NCI-H2081 (cell line): ENCODE results near the gene GPRIN2.

Experiments used
- DNase-seq, 2 experiments: peaks; one replicate each; lab custom pipeline; 2025; lab: John Stamatoyannopoulos, UW

GPRIN2 gene

DNA sequence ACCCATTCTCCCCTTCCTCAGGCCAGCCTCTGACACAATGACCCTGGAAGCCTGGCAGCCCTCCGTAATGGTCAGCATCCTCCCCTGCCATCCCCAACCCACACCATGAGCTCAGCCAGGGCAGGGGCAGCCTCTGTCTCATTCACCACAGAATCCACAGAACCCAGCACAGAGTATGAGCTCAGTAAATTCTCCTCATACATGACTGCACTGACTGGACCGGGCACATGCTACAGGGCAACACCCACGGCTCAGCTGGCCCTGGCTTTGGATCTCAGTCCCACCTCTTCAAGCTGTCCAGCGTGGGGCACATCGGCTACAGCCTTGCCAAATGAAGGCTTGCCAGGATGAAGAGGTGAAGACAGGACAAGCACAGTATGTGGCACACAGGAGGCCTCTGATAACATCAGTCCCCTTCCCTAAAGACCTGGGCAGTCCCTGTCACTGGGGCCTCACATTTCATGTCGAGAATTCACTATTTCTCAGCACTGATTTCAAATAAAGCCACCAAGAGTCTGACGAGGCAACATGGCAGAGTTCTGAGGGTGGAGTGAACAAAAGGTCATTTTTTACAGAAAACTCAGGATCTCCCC, 7.9 kb downstream of the GPRIN2 start:
- DNase-seq = no peak

DNA sequence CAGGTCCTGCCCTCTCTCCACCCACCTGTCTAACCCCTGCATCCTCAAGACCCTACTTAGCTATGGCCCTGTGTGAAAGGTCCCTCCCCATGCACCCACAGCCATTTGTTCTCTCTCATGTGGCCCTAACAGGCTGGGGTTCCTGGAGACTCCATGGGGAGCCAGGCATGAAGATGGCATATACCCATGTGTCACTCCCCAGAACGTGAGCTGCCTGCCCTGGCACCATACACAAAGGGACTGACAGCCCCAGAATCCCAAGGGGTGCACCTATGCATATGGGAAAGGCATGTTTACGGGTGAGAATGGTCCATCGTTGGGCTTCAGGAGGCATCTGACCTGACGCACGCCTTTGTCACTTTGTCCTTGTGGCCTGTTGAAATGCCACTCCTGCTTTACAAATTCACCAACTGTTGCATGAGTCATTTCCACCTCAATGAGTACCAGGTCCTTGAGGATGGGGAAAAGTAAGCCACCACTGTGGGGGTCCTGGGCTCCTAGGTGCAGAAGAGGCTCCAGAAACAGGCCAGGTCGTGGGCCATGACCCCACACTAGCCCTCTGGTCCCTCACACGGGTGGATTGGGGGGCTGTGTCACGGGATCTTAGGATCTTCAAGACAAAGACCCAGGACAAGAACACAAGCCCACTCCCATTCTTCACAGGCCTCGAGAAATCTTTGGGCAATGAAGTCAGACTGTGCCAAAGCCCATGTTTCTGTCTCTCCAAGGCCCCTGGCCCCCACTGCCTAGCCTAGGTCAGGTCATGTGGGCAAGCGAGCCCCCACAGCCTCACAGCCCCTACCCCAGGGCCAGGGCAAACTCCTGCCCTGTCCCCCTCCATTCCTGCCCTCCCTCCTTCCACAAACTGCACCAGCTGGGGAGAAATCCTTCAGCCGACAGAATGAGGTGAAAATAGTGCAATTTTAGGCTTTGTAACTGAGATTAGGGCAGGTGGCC, 8.6 kb downstream of the GPRIN2 start:
- no peak for DNase-seq

DNA sequence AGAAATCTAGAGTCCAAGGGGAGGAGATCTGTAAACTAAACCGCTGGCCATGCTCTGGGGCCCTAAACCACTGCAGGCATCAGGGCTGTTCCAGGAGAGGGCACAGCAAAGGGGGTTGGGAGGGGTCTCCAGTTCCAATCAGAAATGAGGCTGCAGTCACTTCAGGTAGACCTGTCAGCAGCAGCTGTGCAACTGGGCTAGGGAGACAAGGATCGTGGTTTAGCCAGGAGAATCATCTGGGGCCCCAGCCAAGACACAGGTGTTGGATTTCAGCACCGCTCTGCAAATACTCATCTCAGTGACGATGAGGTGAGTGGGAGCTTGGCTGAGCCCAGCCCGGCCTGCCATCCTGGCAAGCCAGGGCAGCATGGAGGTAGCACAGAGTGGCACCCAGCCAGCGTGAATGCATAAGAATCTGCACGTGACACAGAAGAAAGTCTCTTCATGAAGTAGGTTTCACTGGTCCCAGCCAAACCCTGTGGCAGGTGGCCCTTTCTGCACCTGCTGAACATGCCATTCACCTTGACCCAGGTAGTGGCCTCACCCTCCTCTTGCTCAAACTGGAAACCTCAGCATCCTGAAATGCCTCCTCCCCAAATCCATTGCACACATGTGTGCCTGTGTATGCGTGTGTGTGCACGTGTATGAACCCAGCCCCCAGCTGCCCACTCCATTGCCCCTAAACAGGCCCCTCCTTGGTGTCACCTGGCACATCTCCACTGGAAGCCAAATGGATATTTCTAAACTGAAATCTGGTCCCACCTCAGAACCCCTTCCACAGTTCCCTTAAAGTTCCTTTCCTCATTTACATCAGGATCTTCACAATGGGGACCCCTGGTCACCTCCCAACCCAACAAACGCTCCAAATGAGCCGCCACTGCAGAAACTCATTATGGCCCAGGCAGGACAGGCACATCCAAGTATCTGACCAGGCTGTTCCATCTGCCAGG, 9.6 kb downstream of the GPRIN2 start:
- no peak for DNase-seq

DNA sequence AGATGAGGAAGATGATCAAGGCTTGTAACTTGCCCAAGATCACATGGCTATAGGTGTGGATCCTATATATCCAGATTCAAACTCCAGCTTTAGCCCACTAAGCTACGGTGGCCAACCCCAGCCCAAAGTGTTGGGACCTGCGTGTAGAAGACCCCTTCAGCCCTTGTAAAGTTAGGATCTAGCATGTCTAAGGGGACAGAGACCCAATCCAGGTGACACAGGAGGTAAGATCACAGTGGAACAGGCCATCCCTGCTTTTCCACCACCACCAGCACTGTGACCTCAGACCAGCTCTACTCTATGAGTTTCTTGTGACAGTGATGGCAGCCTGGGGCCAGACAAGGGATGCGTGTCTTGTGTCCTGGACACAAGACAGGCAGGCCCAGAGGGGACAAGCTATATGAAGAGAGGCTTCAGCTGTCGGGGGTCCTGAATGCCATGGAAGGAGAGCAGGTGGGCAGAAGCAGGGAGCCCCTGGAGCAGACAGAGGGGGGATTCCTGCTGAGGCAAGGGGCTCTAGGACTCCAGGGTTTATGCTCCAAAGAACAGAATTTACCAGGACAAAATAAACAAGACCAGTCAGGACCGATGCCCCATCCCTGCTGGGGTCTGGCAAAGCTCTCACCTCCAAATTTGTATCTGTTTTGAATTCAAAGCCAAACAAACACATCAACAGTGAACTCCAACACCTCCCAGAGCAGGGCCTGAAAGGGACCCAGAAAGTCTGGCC, 10.4 kb downstream of the GPRIN2 start:
- DNase-seq = no peak

DNA sequence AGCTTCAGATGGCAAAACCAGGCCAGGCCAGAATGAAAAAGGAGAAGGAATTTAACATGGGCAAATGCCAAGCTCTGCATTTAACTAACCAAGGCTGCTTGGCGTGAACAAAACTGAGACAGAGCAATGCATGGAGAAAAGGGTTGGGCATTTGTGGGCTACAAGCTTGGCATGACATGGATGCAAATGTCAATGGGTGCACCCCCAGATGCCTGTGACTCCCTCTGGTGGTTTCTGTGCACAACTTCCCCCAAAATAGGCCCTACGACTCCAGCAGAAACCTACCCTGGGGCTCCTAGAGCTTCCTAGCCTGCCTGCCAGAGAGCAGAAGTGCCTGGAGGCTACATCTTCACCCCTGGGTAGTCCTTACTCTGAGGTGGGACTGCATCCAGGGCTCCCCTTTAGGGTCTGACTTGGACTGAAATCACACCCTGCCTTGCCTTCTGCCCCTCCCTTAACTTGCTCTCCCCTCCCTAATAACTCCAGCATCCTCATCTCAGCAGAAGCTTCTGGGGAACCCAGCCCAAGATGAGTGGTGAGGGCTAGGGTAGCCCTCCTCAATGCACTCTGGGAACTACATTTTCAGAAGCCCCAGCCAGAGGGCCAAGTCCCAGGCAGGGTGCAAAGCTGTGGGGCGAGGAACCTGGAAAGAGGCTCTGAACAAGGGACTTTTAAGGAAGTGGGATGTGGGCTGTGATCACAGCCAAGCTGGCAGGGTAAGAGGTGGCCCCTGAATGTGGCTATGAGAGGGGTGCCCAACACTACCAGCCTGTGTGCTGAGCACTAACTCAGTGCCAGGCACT, 11.3 kb downstream of the GPRIN2 start:
- no peak for DNase-seq

DNA sequence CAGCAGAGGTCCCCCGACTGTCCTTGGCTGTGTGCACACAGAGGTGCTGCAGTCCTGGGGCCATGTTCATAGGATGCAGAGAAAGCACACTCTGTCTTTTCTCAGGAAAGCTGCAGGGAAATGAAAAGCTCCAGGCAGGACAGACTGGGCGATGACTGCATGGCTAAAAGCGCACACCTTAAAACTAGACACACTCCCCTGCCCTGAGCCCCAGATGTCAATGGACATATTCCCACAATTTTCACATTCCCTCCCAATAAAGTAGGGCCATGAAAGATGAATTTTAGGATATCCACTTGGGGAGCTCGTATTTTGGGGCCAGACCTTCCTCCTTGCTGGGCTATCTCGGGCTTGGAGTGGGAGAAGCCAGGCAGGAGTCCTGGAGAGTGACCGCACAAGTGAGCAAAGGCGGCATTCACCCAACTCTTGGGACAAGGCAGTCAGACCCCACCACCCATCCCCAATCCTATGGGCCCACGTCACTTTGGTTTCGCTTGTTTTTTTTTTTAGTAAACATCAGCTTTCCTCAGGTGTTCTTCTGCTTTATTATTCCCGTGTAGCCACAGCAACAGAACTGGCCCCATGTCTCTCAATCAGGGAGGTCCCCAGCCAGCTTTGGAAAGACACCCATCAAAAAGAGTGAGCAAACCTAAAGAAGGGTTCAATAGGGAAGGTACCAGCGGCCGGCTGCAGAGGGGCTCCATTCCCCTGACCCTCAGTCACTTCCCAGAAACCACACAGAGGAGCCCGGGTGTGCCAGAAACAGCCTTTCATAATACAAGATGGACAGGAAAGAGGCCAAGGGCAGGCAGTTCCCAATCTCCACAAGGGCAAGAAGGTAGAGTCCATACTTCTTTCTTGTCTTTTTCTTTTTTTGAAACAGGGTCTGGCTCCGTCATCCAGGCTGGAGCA, 12.7 kb downstream of the GPRIN2 start:
- DNase-seq = no peak

DNA sequence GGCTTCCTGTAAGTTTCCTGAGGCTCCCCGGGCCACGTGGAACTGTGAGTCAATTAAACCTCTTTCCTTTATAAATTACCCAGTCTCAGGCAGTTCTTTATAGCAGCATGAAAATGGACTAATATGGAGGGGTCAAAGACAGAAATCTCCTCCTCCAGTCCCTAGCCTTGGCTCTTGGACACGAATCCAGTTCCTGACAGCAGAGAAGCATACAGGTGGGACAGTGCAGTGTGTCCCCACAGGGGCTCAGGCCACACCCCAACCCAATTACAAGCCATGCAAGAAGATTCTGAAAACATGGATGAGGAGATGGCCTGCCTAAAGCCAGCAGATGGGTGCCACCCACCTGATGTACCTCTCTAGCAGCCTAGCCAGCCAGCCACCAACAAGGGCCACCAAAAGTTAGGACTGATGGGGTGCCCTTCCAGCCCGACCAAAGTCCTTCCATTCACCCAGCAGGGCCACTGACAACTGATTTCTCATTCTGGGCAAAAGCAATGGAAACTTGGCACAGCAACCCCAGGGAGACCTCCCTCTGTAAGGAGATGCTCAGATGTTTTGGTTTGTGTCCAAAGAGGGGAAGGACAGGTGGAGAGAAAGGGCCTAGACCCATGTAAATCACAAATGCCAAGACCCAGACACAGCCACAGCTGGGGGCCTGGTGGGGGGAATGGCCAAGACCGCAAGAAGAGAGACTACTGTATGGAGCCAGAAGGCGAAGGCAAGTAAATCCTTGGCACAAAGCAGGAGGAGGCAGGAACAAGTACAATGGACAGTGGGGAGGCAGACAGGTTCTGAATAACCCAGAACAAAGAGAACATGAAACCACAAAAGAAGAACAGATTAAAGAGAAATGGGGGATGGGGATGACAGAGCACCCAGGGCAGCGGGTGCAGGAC, 13.6 kb downstream of the GPRIN2 start:
- no peak for DNase-seq

DNA sequence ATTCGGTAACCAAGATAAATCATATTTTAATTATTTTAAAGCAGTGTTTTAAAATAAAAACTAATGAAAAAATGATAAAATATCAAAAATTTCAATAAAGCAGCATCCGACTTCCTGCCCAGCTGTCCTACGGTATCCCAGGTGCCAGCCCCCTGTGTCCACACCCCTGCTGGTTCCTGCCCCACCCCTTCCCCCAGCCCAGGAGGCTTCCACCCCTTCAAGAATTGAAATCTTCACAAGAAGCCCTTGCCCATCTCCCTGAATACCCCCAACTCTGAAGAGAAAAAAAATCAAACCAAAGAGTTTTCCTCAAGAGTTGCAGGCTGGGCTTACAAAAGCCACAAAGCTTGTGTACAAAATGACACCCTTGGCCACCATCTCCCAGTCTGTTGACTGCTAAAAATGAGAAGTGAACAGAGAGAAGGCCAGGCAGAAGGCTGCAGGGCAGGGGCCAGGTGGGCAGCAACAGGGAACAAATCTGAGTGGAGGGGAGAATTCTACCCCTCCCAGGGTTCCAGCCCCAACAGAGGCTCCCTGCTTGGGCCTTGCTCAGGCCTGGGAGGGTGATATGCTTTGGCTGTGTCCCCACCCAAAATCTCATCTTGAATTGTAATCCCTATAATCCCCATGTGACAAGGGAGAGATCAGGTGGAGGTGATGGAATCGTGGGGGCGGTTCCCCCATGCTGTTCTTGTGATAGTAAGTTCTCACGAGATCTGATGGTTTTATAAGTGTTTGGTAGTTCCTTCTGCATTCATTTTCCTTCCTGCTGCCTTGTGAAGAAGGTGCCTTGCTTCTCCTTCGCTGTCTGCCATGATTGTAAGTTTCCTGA, 14.5 kb downstream of the GPRIN2 start:
- DNase-seq = no peak

DNA sequence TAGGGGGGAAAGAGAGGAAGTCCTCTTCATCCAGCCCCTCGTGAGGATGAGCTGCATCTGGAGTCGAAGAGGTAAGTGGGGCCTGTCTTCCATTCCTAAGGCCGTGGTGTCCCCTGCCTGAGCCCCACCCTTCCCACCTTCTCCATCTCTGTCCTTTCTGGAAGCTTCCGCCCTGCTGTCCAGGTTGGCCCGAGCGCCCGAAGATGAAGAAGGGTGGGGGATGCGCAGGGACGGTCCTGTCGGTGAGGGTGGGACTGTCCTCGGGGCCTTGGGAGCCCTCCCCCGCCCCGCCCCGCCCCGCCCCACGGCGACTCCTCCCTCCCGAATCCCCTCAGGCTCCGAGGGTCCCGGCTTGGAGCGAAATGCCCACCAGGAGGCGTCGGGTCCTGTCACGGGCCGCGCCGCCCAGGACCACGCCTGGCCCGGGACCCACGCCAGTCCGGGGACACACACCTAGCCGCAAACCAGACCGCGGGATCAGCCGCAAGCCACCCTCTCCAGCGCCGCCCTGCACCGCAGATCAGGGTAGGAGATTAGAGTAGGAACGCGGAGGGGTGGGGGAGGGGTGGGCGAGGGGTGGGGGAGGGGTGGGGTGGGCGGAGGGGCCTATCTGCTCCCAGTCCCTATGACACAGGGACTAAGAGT, 15.3 kb downstream of the GPRIN2 start:
- no peak for DNase-seq

DNA sequence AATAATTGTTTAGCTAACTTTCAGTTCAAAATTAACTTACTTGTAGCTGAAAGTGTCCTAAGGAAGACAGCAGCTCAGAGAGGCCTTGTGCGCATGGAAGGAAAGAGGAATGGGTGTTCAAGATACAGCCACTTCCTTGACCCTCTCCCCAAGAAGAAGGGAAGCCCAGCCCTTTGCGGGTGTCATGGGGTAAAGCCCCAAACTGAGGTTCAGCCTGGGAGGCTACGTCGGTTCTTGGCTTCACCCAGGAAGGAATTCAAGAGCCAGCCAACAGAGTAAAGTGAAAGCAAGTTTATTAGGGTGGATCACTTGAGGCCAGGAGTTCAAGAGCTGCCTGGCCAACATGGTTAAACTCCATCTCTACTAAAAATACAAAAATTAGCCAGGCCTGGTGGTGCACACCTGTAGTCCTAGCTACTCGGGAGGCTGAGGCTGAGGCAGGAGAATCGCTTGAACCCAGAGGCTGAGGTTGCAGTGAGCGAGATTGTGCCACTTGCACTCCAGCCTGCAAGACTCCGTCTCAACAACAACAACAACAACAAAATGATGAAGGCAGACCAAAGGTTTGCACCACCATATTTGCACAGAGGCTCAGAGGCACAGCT, 15.9 kb downstream of the GPRIN2 start:
- no peak for DNase-seq

DNA sequence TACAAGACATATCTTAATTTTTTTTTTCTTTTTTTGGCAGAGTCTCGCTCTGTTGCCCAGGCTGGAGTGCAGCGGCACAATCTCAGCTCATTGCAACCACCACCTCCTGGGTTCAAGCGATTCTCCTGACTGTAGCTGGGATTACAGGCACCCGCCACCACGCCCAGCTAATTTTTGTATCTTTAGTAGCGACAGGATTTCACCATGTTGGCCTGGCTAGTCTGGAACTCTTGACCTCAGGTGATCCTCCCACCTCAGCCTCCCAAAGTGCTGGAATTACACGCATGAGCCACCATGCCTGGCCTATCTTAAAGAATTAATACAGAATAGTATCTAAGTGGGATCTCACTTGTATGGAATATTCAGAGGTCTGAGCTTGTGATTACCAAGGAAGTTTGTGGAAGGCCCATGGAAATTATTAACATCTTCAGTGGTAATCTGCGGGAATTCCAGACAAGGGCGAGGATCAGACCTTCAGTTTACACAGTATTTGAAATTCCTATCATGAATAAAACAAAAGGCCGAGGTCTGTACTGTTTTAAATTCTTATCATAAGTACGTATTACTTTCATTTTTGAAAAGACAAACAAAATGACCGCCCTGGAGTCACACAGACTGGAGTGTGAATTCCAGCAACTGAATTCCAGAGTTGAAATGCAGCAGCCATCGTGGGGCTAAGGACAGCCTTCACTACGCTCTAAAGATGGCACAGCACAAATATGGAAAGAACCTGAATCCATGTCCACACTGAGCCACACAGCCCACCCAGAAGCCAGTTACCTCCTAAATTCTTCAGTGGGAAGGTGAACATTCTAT, 16.7 kb downstream of the GPRIN2 start:
- no peak for DNase-seq

DNA sequence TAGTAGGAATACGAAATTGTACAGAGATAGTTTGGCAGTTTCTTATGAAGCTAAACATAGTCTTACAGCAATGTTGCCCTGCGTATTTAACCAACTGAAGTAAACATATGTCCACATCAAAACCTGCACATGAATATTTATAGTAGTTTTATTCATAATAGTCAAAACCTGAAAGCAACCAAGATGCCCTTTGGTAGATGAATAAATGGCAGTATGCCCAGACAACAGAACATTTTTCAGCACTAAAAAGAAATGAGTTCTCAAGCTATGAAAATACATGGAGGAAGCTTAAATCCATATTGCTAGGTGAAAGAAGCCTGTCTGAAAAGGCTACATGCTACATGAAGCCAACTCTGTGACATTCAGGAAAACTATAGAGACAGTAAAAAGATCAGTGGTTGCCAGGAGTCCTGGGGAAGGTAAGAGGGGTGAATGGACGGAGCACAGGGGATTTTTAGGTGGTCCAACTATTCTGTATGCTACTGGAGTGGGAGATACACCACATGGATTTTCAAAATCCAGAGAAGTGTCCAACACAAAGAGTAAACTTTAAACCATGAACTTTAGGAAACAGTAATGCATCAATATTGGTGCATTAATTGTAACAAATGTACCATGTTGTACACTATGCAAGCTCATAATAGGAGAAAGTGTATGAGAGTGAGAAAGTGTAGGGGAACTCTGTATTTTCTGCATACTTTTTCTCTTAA, 17.6 kb downstream of the GPRIN2 start:
- no peak for DNase-seq

DNA sequence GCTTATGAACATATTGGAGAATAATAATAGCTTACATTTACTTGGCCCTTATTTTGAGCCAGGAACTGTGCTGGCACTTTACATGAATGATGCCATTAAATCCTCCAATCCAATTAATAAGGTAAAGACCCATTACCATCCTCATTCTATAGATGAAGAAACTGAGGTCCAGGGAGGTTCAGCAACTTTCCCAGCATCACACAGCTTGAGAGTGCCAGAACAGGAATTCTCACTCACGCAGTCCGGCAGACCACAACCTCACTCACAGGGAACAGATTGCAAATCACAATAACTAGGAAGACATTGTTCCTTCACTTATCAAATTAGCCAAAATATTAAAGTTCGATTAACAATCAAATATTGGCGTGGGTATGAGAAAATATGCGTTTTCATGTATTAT, 18.3 kb downstream of the GPRIN2 start:
- no peak for DNase-seq

DNA sequence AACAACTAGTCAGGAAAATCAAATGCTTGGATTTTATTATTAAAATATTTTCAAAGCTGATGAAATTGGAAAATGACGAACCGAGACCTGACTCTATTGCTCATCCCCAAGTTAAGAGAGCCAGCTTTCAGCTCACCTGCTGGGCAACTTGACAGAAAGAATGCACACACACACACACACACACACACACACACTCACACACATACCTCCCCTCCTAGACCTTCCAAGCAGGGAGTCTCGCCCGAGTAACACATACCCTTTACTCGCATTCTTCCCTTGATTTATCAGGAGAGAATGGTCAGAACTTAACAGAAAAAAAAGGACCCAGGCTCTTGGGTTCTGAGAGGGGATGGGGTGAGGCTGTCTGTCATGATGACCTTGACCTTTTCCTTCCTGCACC, 19.1 kb downstream of the GPRIN2 start:
- DNase-seq = no peak

DNA sequence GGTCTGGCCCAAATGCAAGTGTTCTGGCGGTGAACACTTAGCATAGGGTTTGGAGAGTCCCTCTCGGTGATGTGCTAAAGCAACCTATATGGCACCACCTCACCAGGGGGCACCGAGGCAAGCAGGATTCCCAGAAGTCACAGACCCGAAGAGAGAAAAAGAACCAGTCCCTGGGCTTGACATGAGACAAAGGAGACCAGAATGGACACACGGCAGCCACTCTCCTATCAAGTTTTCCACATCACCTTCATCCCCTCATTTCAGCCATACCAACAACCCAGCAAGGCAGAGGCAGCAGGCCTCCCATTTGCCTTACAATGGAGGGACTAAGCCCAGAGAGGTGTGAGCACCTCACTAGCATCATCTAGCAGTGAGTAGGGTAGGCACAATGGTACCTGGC, 19.7 kb downstream of the GPRIN2 start:
- no peak for DNase-seq
